GM23338 (cell line): ENCODE results near the gene SEL1L3. TPM values are rescaled to one million over a fixed set of nuclear protein-coding genes. Genes with fewer than 3 reads are reported as not detected.

Source experiments
- ATAC-seq: fragments of 200-7000 bp; cut with Tn5 transposase; 3 replicates; pipeline ENCODE4 v1.9.1; 2020
- DNase-seq: peaks from one replicate; pipeline ENCODE4 v3.0.0-alpha.2; 2015; ENCODE audit warnings: low spot score
- H2AFZ ChIP-seq: fragments of 200-600 bp; sonication (generic); 2 replicates; pipeline ENCODE4 v1.8.0; 2016; ENCODE audit warnings: antibody characterized with exemption, mild to moderate bottlenecking, moderate library complexity
- H3F3A ChIP-seq: fragments of 200-600 bp; sonication (generic); replicated peaks from 2 replicates; pipeline ENCODE4 v1.8.0; 2017; ENCODE audit warnings: antibody characterized with exemption, mixed run types, low read depth
- H3K27ac ChIP-seq: fragments of 200-600 bp; sonication (generic); 2 replicates; pipeline ENCODE4 v1.6.1; 2016; ENCODE audit warnings: low read depth
- H3K27me3 ChIP-seq: fragments of 200-600 bp; sonication (generic); 2 replicates; pipeline ENCODE4 v1.8.0; 2016; ENCODE audit warnings: mild to moderate bottlenecking, mixed run types, moderate library complexity; ENCODE audit not compliant: insufficient read depth
- H3K36me3 ChIP-seq: fragments of 200-600 bp; sonication (generic); 2 replicates; pipeline ENCODE4 v1.8.0; 2016; ENCODE audit warnings: mild to moderate bottlenecking; ENCODE audit not compliant: insufficient read depth
- H3K4me1 ChIP-seq: fragments of 200-600 bp; sonication (generic); 2 replicates; pipeline ENCODE4 v1.8.0; 2016; ENCODE audit warnings: mild to moderate bottlenecking, moderate library complexity; ENCODE audit not compliant: insufficient read depth
- H3K4me2 ChIP-seq: fragments of 200-600 bp; sonication (generic); 2 replicates; pipeline ENCODE4 v1.7.1; 2017; ENCODE audit warnings: mixed run types
- H3K4me3 ChIP-seq: fragments of 200-600 bp; sonication (generic); 2 replicates; pipeline ENCODE4 v1.6.1; 2016; ENCODE audit warnings: mixed run types
- H3K79me2 ChIP-seq: fragments of 200-600 bp; sonication (generic); replicated peaks from 2 replicates; pipeline ENCODE4 v1.8.0; 2017; ENCODE audit warnings: mild to moderate bottlenecking; ENCODE audit not compliant: insufficient read depth
- H3K9me2 ChIP-seq: fragments of 200-600 bp; sonication (generic); 2 replicates; pipeline ENCODE4 v1.8.0; 2017; ENCODE audit not compliant: insufficient read depth
- H4K20me1 ChIP-seq: fragments of 200-600 bp; sonication (generic); replicated peaks from 2 replicates; pipeline ENCODE4 v1.8.0; 2017; ENCODE audit warnings: mild to moderate bottlenecking; ENCODE audit not compliant: insufficient read depth
- H3K27ac Mint-ChIP-seq: 2 replicates; pipeline ENCODE4 v1.8.0; 2020; ENCODE audit warnings: inconsistent platforms, mild to moderate bottlenecking, moderate library complexity, mixed read lengths
- H3K27me3 Mint-ChIP-seq: 3 replicates; pipeline ENCODE4 v1.8.0; 2022; ENCODE audit warnings: low read depth, mild to moderate bottlenecking, moderate library complexity, mixed read lengths, inconsistent platforms; ENCODE audit not compliant: insufficient read depth, poor library complexity
- H3K36me3 Mint-ChIP-seq: 3 replicates; pipeline ENCODE4 v1.8.0; 2021; ENCODE audit warnings: low read depth, mild to moderate bottlenecking, inconsistent platforms, moderate library complexity, mixed read lengths
- H3K4me1 Mint-ChIP-seq: 3 replicates; pipeline ENCODE4 v1.8.0; 2020; ENCODE audit warnings: mild to moderate bottlenecking, inconsistent platforms, mixed read lengths
- H3K4me3 Mint-ChIP-seq: 3 replicates; pipeline ENCODE4 v1.8.0; 2021; ENCODE audit warnings: moderate library complexity, mild to moderate bottlenecking, inconsistent platforms, mixed read lengths
- H3K9me3 Mint-ChIP-seq: 3 replicates; pipeline ENCODE4 v1.8.0; 2020; ENCODE audit warnings: moderate library complexity, mild to moderate bottlenecking, inconsistent platforms, mixed read lengths
- CREB1 ChIP-seq: fragments of 250-450 bp; sonication (Bioruptor Pico); IDR thresholded peaks from 2 replicates; pipeline ENCODE4 v1.5.0; 2020; ENCODE audit warnings: low read depth, mild to moderate bottlenecking, moderate library complexity
- EZH2 ChIP-seq: fragments of 200-600 bp; sonication (generic); IDR thresholded peaks from one replicate; pipeline ENCODE4 v1.8.0; 2017; ENCODE audit warnings: antibody characterized with exemption, mild to moderate bottlenecking, low read depth; ENCODE audit not compliant: unreplicated experiment
- EZH2phosphoT487 ChIP-seq: fragments of 200-600 bp; sonication (generic); IDR thresholded peaks from one replicate; pipeline ENCODE4 v1.8.1; 2018; ENCODE audit warnings: antibody characterized with exemption; ENCODE audit not compliant: unreplicated experiment
- NANOG ChIP-seq: IDR thresholded peaks from 2 replicates; pipeline ENCODE4 v1.6.1; 2016; ENCODE audit warnings: antibody characterized with exemption, borderline replicate concordance
- ZNF114 ChIP-seq: fragments of 250-450 bp; sonication (Bioruptor Pico); IDR thresholded peaks from 2 replicates; pipeline ENCODE4 v1.5.0; 2020; ENCODE audit warnings: mild to moderate bottlenecking, moderate library complexity
- ZNF331 ChIP-seq: fragments of 250-450 bp; sonication (Bioruptor Pico); IDR thresholded peaks from 2 replicates; pipeline ENCODE4 v1.5.0; 2020; ENCODE audit warnings: low read depth, mild to moderate bottlenecking, moderate library complexity
- polyA plus RNA-seq: library from polyadenylated mRNA; unstranded; fragments of >200 nt; fragmentation: Nextera tagmentation; extraction: Ambion mirVana; gene quantifications from 2 replicates; pipeline ENCODE4 v1.2.1, GENCODE V29; 2016
- total RNA-seq: library from RNA; depleted of rRNA; stranded (reverse); fragments of >200 nt; shearing (Covaris generic); gene quantifications from 2 replicates; pipeline ENCODE4 v1.2.3, GENCODE V29; 2014
- TF ChIP-seq, protein P1 (sequence below), 2 experiments: fragments of 200-600 bp in 1 of 2; sonication (generic) in 1 of 2; conservative IDR thresholded peaks; 2 replicates each; pipeline versions ENCODE4 v1.5.1 to v1.6.1; 2016 to 2017; ENCODE audit warnings: antibody characterized with exemption in 2 of 2, low read depth in 2 of 2, mild to moderate bottlenecking in 2 of 2, moderate library complexity in 1 of 2
- TF ChIP-seq, protein P2 (sequence below): fragments of 250-450 bp; sonication (Bioruptor Pico); IDR thresholded peaks from 2 replicates; pipeline ENCODE4 v1.5.0; 2020; ENCODE audit warnings: mild to moderate bottlenecking, moderate library complexity
- TF ChIP-seq, protein P3 (sequence below): IDR thresholded peaks from one replicate; pipeline ENCODE4 v1.6.1; 2018; ENCODE audit warnings: antibody characterized with exemption; ENCODE audit not compliant: unreplicated experiment

SEL1L3 gene
- total and polyA plus RNA-seq, 2 experiments from 2014 or later = 17.1 to 61.7 TPM

DNA sequence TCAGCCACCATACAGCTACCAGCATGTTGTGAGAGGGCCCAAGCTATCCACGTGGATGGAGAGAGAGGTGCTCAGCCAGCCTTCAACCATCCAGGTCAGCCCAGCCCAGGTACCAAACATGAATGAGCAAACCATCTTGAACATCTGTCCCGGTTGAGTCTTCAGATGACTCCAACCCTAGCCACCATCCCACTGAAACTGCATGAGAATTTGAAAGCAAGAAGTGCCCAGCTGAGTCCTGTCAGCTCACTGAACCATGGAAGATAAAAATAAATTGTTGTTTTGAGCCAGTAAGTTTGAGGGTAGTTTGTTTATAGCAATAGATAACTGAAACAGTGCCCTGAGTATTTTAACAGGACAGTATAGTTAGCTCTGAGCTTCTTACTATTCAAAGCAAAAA is 7.3 kb upstream of the SEL1L3 start:
- Histone ChIP-seq H4K20me1 (no peaks in the 10 kb centered on the region), H3K4me3 (no peak overlapping the region), H3K9me2 (no peaks in the 10 kb centered on the region; the same call in 1 of the 2 replicates), H3K36me3 (no peaks in the 10 kb centered on the region), H3K27me3 (peaks cover 5% of the 10 kb centered on the region), H3K4me1 (peaks cover 7% of the 10 kb centered on the region), H3F3A (no peaks in the 10 kb centered on the region), H3K27ac (no peak overlapping the region), H2AFZ (no peak overlapping the region), H3K4me2 (no peak overlapping the region), H3K79me2 (no peaks in the 10 kb centered on the region)
- DNase-seq = no peak
- TF ChIP-seq, protein P1, sequence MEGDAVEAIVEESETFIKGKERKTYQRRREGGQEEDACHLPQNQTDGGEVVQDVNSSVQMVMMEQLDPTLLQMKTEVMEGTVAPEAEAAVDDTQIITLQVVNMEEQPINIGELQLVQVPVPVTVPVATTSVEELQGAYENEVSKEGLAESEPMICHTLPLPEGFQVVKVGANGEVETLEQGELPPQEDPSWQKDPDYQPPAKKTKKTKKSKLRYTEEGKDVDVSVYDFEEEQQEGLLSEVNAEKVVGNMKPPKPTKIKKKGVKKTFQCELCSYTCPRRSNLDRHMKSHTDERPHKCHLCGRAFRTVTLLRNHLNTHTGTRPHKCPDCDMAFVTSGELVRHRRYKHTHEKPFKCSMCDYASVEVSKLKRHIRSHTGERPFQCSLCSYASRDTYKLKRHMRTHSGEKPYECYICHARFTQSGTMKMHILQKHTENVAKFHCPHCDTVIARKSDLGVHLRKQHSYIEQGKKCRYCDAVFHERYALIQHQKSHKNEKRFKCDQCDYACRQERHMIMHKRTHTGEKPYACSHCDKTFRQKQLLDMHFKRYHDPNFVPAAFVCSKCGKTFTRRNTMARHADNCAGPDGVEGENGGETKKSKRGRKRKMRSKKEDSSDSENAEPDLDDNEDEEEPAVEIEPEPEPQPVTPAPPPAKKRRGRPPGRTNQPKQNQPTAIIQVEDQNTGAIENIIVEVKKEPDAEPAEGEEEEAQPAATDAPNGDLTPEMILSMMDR (conservative IDR thresholded peaks at IDR 0.05; ENCODE audit: low read depth in 2 of 2) = no peak
- TF ChIP-seq, protein P2, sequence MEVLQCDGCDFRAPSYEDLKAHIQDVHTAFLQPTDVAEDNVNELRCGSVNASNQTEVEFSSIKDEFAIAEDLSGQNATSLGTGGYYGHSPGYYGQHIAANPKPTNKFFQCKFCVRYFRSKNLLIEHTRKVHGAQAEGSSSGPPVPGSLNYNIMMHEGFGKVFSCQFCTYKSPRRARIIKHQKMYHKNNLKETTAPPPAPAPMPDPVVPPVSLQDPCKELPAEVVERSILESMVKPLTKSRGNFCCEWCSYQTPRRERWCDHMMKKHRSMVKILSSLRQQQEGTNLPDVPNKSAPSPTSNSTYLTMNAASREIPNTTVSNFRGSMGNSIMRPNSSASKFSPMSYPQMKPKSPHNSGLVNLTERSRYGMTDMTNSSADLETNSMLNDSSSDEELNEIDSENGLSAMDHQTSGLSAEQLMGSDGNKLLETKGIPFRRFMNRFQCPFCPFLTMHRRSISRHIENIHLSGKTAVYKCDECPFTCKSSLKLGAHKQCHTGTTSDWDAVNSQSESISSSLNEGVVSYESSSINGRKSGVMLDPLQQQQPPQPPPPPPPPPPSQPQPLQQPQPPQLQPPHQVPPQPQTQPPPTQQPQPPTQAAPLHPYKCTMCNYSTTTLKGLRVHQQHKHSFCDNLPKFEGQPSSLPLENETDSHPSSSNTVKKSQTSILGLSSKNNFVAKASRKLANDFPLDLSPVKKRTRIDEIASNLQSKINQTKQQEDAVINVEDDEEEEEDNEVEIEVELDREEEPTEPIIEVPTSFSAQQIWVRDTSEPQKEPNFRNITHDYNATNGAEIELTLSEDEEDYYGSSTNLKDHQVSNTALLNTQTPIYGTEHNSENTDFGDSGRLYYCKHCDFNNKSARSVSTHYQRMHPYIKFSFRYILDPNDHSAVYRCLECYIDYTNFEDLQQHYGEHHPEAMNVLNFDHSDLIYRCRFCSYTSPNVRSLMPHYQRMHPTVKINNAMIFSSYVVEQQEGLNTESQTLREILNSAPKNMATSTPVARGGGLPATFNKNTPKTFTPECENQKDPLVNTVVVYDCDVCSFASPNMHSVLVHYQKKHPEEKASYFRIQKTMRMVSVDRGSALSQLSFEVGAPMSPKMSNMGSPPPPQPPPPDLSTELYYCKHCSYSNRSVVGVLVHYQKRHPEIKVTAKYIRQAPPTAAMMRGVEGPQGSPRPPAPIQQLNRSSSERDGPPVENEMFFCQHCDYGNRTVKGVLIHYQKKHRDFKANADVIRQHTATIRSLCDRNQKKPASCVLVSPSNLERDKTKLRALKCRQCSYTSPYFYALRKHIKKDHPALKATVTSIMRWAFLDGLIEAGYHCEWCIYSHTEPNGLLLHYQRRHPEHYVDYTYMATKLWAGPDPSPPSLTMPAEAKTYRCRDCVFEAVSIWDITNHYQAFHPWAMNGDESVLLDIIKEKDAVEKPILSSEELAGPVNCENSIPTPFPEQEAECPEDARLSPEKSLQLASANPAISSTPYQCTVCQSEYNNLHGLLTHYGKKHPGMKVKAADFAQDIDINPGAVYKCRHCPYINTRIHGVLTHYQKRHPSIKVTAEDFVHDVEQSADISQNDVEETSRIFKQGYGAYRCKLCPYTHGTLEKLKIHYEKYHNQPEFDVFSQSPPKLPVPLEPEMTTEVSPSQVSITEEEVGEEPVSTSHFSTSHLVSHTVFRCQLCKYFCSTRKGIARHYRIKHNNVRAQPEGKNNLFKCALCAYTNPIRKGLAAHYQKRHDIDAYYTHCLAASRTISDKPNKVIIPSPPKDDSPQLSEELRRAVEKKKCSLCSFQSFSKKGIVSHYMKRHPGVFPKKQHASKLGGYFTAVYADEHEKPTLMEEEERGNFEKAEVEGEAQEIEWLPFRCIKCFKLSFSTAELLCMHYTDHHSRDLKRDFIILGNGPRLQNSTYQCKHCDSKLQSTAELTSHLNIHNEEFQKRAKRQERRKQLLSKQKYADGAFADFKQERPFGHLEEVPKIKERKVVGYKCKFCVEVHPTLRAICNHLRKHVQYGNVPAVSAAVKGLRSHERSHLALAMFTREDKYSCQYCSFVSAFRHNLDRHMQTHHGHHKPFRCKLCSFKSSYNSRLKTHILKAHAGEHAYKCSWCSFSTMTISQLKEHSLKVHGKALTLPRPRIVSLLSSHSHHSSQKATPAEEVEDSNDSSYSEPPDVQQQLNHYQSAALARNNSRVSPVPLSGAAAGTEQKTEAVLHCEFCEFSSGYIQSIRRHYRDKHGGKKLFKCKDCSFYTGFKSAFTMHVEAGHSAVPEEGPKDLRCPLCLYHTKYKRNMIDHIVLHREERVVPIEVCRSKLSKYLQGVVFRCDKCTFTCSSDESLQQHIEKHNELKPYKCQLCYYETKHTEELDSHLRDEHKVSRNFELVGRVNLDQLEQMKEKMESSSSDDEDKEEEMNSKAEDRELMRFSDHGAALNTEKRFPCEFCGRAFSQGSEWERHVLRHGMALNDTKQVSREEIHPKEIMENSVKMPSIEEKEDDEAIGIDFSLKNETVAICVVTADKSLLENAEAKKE (CRISPR knock-in tag) = no peak
- no peak for TF ChIP-seq EZH2phosphoT487
- no peak for TF ChIP-seq NANOG
- TF ChIP-seq, protein P3, sequence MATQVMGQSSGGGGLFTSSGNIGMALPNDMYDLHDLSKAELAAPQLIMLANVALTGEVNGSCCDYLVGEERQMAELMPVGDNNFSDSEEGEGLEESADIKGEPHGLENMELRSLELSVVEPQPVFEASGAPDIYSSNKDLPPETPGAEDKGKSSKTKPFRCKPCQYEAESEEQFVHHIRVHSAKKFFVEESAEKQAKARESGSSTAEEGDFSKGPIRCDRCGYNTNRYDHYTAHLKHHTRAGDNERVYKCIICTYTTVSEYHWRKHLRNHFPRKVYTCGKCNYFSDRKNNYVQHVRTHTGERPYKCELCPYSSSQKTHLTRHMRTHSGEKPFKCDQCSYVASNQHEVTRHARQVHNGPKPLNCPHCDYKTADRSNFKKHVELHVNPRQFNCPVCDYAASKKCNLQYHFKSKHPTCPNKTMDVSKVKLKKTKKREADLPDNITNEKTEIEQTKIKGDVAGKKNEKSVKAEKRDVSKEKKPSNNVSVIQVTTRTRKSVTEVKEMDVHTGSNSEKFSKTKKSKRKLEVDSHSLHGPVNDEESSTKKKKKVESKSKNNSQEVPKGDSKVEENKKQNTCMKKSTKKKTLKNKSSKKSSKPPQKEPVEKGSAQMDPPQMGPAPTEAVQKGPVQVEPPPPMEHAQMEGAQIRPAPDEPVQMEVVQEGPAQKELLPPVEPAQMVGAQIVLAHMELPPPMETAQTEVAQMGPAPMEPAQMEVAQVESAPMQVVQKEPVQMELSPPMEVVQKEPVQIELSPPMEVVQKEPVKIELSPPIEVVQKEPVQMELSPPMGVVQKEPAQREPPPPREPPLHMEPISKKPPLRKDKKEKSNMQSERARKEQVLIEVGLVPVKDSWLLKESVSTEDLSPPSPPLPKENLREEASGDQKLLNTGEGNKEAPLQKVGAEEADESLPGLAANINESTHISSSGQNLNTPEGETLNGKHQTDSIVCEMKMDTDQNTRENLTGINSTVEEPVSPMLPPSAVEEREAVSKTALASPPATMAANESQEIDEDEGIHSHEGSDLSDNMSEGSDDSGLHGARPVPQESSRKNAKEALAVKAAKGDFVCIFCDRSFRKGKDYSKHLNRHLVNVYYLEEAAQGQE = no peak
- TF ChIP-seq ZNF331 (CRISPR knock-in tag) = no peak
- TF ChIP-seq ZNF114 (CRISPR knock-in tag) = no peak
- TF ChIP-seq EZH2 = no peak
- TF ChIP-seq CREB1 (CRISPR knock-in tag) = no peak
- Mint-ChIP-seq H3K27ac (no peak overlapping the region), H3K9me3 (no peaks in the 10 kb centered on the region), H3K36me3 (no peaks in the 10 kb centered on the region), H3K27me3 (peaks cover 2% of the 10 kb centered on the region), H3K4me1 (peaks cover 10% of the 10 kb centered on the region), H3K4me3 (no peak overlapping the region)
- no peak for ATAC-seq
